ENCODE data around the gene FUT9.
"Not testable (repeated sequence)": the region's sequence is repeated elsewhere in the genome, so short reads cannot be mapped to it uniquely, and the experiment has no call there.

The FUT9 gene

DNA sequence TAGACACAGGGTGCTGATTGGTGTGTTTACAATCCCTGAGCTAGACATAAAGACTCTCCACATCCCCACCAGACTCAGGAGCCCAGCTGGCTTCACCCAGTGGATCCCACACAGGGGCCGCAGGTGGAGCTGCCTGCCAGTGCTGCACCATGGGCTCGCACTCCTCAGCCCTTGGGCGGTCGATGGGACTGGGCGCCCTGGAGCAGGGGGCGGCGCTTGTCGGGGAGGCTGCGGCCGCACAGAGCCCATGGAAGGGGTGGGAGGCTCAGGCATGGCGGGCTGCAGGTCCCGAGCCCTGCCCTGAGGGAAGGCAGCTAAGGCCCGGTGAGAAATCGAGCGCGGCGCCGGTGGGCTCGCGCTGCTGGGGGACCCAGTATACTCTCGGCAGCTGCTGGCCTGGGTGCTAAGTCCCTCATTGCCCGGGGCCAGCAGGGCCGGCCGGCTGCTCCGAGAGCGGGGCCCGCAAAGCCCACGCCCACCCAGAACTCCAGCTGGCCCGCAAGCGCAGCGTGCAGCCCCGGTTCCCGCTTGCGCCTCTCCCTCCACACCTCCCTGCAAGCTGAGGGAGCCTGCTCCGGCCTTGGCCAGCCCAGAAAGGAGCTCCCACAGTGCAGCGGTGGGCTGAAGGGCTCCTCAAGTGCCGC, 245.1 kb downstream of the FUT9 start:
- H3K27ac ChIP-seq; DNase-seq (ENCODE audit: low read depth, low spot score): not testable (repeated sequence)
